ENCODE data around the gene RAB34. TPM values are rescaled to one million over a fixed set of nuclear protein-coding genes. Genes with fewer than 3 reads are reported as not detected.
A peak's percentile ranks its signal among the peaks of the same experiment; 100 is the strongest.
"Not testable (repeated sequence)": the region's sequence is repeated elsewhere in the genome, so short reads cannot be mapped to it uniquely, and the experiment has no call there.

Gene RAB34
- total and polyA plus RNA-seq, 2 donors (not counting 1 experiment from before 2014, with no cell fraction given): 17.1 to 18.0 TPM

GRCh38 chr17:28722417-28723158 is 4.9 kb upstream of the RAB34 start:
- peak overlapping the region; percentile 53 for H3K27ac Mint-ChIP-seq
- Histone ChIP-seq H3K4me2 (replicated peaks; ENCODE audit: low read depth, low read length, poor library complexity, severe bottlenecking) (peak overlapping the region; percentile 83), H3K9ac (ENCODE audit: low read length) (no peak overlapping the region), H3K79me2 (ENCODE audit: control insufficient read depth, insufficient read depth, low read length) (peaks cover 27% of the 10 kb centered on the region), H3K27ac (ENCODE audit: low read length in 2 of 2) (peak overlapping the region in 1 of 2 donors; percentile 8), H3K27me3 (replicated peaks in 1 of 4; ENCODE audit: control extremely low read depth in 1 of 4, control insufficient read depth in 3 of 4, insufficient read depth in 4 of 4, low read length in 3 of 4) (no peaks in the 10 kb centered on the region), H4K20me1 (ENCODE audit: control insufficient read depth, insufficient read depth, low read length, poor library complexity, severe bottlenecking) (peaks cover 56% of the 10 kb centered on the region), H3K9me3 (ENCODE audit: control extremely low read depth in 1 of 3, control insufficient read depth in 2 of 3, insufficient read depth in 1 of 3, low read length in 2 of 3) (no peaks in the 10 kb centered on the region), H3K4me3 (ENCODE audit: control extremely low read depth in 1 of 5, extremely low read depth in 1 of 5, insufficient read depth in 1 of 5, low read depth in 2 of 5, low read length in 4 of 5) (no peak overlapping the region), H2AFZ (ENCODE audit: insufficient read depth, low read depth, low read length, poor library complexity, severe bottlenecking) (no peak overlapping the region), H3K36me3 (replicated peaks in 1 of 2; ENCODE audit: control extremely low read depth in 1 of 2, control insufficient read depth in 1 of 2, extremely low read depth in 1 of 2, insufficient read depth in 2 of 2, low read length in 1 of 2) (peaks cover 0 to 39% of the 10 kb centered on the region in 2 experiments), H3K4me1 (ENCODE audit: control insufficient read depth in 2 of 2, insufficient read depth in 2 of 2, low read length in 2 of 2) (peaks cover 52 to 71% of the 10 kb centered on the region in 2 donors)
- intact Hi-C loops (cut with micrococcal nuclease): no loop called here
- POLR2A ChIA-PET: interaction anchor here (0.7 to 13.3 kb wide), 2 partner anchors 22 to 229 kb away, joined by 7 to 511 read pairs; partner anchors contain the start of genes PHF12 and TRAF4
- H3K4me1 Mint-ChIP-seq: peaks cover 80% of the 10 kb centered on the region
- 79% methylated on average over 4 of the region's 7 CpGs for WGBS (ENCODE audit: insufficient coverage)
- CTCF ChIA-PET: interaction anchor here (1.3 to 15.9 kb wide), 3 partner anchors 24 to 227 kb away, joined by 3 to 1020 read pairs (median 5); partner anchors contain the start of gene TRAF4
- DNase-seq (no peak), ATAC-seq (ENCODE audit: low read depth) (no peak)
- no peaks in the 10 kb centered on the region for H3K9me3 Mint-ChIP-seq (ENCODE audit: insufficient read depth)
- no peaks in the 10 kb centered on the region for H3K27me3 Mint-ChIP-seq
- TF ChIP-seq EZH2 (IDR thresholded peaks at IDR 0.05; ENCODE audit: borderline replicate concordance, insufficient read depth, low read depth, low read length, poor library complexity, severe bottlenecking): no peak
- TF ChIP-seq, protein P1, sequence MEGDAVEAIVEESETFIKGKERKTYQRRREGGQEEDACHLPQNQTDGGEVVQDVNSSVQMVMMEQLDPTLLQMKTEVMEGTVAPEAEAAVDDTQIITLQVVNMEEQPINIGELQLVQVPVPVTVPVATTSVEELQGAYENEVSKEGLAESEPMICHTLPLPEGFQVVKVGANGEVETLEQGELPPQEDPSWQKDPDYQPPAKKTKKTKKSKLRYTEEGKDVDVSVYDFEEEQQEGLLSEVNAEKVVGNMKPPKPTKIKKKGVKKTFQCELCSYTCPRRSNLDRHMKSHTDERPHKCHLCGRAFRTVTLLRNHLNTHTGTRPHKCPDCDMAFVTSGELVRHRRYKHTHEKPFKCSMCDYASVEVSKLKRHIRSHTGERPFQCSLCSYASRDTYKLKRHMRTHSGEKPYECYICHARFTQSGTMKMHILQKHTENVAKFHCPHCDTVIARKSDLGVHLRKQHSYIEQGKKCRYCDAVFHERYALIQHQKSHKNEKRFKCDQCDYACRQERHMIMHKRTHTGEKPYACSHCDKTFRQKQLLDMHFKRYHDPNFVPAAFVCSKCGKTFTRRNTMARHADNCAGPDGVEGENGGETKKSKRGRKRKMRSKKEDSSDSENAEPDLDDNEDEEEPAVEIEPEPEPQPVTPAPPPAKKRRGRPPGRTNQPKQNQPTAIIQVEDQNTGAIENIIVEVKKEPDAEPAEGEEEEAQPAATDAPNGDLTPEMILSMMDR (IDR thresholded peaks at IDR 0.05): no peak
- H3K4me3 Mint-ChIP-seq: peak overlapping the region; percentile 19

- DNase-seq; intact Hi-C loops (cut with micrococcal nuclease); H3K27me3 Mint-ChIP-seq; H3K9me3 Mint-ChIP-seq (ENCODE audit: insufficient read depth); ATAC-seq (ENCODE audit: low read depth); H2AFZ ChIP-seq (ENCODE audit: insufficient read depth, low read depth, low read length, poor library complexity, severe bottlenecking); H3K9me3 ChIP-seq (ENCODE audit: control extremely low read depth in 1 of 3, control insufficient read depth in 2 of 3, insufficient read depth in 1 of 3, low read length in 2 of 3); H3K27me3 ChIP-seq (replicated peaks in 1 of 4; ENCODE audit: control extremely low read depth in 1 of 4, control insufficient read depth in 3 of 4, insufficient read depth in 4 of 4, low read length in 3 of 4): not testable (repeated sequence)
- POLR2A ChIA-PET: interaction anchor here (0.7 to 2.5 kb wide), 3 partner anchors 10 to 43 kb away, joined by 4 to 38 read pairs (median 5); partner anchors contain the start of gene PROCA1
- peaks cover 57 to 78% of the 10 kb centered on the region in 2 donors for H3K4me1 ChIP-seq (ENCODE audit: control insufficient read depth in 2 of 2, insufficient read depth in 2 of 2, low read length in 2 of 2)
- peaks cover 0 to 39% of the 10 kb centered on the region in 2 experiments for H3K36me3 ChIP-seq (replicated peaks in 1 of 2; ENCODE audit: control extremely low read depth in 1 of 2, control insufficient read depth in 1 of 2, extremely low read depth in 1 of 2, insufficient read depth in 2 of 2, low read length in 1 of 2)
- peak overlapping the region; percentile 64 to 98 (median 97) for H3K4me3 ChIP-seq (ENCODE audit: control extremely low read depth in 1 of 5, extremely low read depth in 1 of 5, insufficient read depth in 1 of 5, low read depth in 2 of 5, low read length in 4 of 5)
- peak overlapping the region; percentile 83 for H3K4me2 ChIP-seq (replicated peaks; ENCODE audit: low read depth, low read length, poor library complexity, severe bottlenecking)
- peaks cover 27% of the 10 kb centered on the region for H3K79me2 ChIP-seq (ENCODE audit: control insufficient read depth, insufficient read depth, low read length)
- peak overlapping the region in 1 of 2 donors; percentile 81 for H3K27ac ChIP-seq (ENCODE audit: low read length in 2 of 2)
- peak overlapping the region; percentile 86 for H3K9ac ChIP-seq (ENCODE audit: low read length)
- H3K27ac Mint-ChIP-seq: peak overlapping the region; percentile 97
- WGBS (ENCODE audit: insufficient coverage): 52% methylated on average over 18 of the region's 19 CpGs
- peak overlapping the region; percentile 99 for H3K4me3 Mint-ChIP-seq
- H4K20me1 ChIP-seq (ENCODE audit: control insufficient read depth, insufficient read depth, low read length, poor library complexity, severe bottlenecking): peaks cover 56% of the 10 kb centered on the region
- CTCF ChIA-PET: interaction anchor here (0.8 to 15.9 kb wide), 5 partner anchors 25 to 229 kb away, joined by 4 to 1020 read pairs (median 5); partner anchors contain the start of gene TRAF4
- H3K4me1 Mint-ChIP-seq: peaks cover 70% of the 10 kb centered on the region
Measured at GRCh38 chr17:28720997-28721329, 3.3 kb upstream of the RAB34 start.
